Neural crest cell (in vitro differentiated cells): ENCODE measurements around the gene CDK6. TPM values are rescaled to one million over a fixed set of nuclear protein-coding genes. Genes with fewer than 3 reads are reported as not detected.
"Not testable (repeated sequence)": the region's sequence is repeated elsewhere in the genome, so short reads cannot be mapped to it uniquely, and the experiment has no call there.

ENCODE experiments used
- DNase-seq: peaks from one replicate; pipeline ENCODE4 v3.0.0; 2021; ENCODE audit warnings: low read depth, mixed read lengths, low spot score
- H3K27ac Mint-ChIP-seq: one replicate; pipeline ENCODE4 v1.8.0; 2021; ENCODE audit warnings: mild to moderate bottlenecking, mixed read lengths; ENCODE audit not compliant: unreplicated experiment
- H3K27me3 Mint-ChIP-seq: 2 replicates; pipeline ENCODE4 v1.8.0; 2021; ENCODE audit warnings: low read depth, mild to moderate bottlenecking, mixed read lengths
- H3K36me3 Mint-ChIP-seq: 2 replicates; pipeline ENCODE4 v1.8.0; 2021; ENCODE audit warnings: low read depth, mild to moderate bottlenecking, mixed read lengths
- H3K4me1 Mint-ChIP-seq: 2 replicates; pipeline ENCODE4 v1.8.0; 2021; ENCODE audit warnings: mixed read lengths
- H3K4me3 Mint-ChIP-seq: one replicate; pipeline ENCODE4 v1.8.0; 2021; ENCODE audit warnings: mild to moderate bottlenecking, mixed read lengths
- H3K9me3 Mint-ChIP-seq: 2 replicates; pipeline ENCODE4 v1.8.0; 2021; ENCODE audit warnings: mixed read lengths
- total RNA-seq: library from RNA; stranded (reverse); gene quantifications from 2 replicates; pipeline ENCODE4 v1.2.1, GENCODE V29; 2021
- TF ChIP-seq, protein P1 (sequence below): fragments of 200-600 bp; sonication (generic); conservative IDR thresholded peaks from 2 replicates; pipeline ENCODE4 v1.5.0; 2021; ENCODE audit warnings: antibody characterized with exemption, mild to moderate bottlenecking

CDK6 gene
- total RNA-seq, 1 donor from 2014 or later = 42.9 TPM

DNA sequence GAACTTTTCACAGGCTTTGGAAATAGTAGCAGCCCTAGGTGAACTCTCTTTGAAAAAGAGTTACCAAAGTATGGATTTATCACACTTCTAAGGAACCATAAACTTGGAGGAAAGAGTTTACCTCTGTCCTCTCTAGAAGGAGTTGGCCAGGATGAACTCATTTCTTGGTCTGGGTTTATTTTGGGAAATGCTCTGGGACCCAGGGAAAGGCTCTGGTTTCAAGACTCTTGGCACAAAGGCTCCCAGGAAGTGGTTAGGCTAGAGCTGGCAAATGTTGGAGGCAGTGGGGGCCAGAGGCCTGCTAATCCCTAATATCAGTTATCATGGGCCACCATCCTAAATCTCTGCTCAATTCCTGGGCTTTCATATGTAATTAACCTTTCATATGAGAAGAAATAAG lies 36.3 kb upstream of the CDK6 start:
- no peak overlapping the region for H3K4me3 Mint-ChIP-seq
- peaks cover 5% of the 10 kb centered on the region for H3K36me3 Mint-ChIP-seq
- H3K4me1 Mint-ChIP-seq = peaks cover 4% of the 10 kb centered on the region
- TF ChIP-seq, protein P1, sequence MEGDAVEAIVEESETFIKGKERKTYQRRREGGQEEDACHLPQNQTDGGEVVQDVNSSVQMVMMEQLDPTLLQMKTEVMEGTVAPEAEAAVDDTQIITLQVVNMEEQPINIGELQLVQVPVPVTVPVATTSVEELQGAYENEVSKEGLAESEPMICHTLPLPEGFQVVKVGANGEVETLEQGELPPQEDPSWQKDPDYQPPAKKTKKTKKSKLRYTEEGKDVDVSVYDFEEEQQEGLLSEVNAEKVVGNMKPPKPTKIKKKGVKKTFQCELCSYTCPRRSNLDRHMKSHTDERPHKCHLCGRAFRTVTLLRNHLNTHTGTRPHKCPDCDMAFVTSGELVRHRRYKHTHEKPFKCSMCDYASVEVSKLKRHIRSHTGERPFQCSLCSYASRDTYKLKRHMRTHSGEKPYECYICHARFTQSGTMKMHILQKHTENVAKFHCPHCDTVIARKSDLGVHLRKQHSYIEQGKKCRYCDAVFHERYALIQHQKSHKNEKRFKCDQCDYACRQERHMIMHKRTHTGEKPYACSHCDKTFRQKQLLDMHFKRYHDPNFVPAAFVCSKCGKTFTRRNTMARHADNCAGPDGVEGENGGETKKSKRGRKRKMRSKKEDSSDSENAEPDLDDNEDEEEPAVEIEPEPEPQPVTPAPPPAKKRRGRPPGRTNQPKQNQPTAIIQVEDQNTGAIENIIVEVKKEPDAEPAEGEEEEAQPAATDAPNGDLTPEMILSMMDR = no peak
- H3K9me3 Mint-ChIP-seq = peaks cover 14% of the 10 kb centered on the region
- H3K27ac Mint-ChIP-seq = no peak overlapping the region
- no peak for DNase-seq
- H3K27me3 Mint-ChIP-seq = no peaks in the 10 kb centered on the region

DNA sequence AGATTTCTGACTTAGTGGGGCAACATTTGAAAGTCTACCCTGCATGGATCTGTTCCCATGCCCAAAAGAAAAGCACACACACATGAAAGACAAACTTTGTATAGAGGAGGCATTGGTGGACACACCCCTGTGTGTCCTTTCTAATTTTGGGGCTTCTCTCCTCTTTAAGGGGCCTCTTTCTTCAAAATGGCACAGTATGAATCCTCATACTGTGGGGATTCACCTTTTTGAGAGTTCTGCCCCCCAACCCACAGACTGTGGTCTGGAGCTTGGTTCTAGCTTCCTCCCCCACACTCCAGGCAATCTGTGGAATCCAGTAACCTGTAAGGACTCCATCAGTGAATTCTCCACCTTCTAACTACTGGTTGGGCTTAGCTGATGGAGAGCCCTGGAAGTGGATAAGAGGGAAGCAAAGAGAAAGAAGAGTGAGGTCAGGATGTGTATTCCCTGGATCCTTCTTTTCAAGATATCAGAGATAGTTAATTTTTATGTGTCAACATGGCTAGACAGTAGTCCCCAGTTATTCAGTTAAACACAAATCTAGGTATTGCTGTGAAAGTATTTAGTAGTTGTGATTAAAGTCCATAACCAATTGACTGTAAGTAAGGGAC lies 32.4 kb upstream of the CDK6 start:
- no peaks in the 10 kb centered on the region for H3K27me3 Mint-ChIP-seq
- TF ChIP-seq, protein P1 = no peak

DNA sequence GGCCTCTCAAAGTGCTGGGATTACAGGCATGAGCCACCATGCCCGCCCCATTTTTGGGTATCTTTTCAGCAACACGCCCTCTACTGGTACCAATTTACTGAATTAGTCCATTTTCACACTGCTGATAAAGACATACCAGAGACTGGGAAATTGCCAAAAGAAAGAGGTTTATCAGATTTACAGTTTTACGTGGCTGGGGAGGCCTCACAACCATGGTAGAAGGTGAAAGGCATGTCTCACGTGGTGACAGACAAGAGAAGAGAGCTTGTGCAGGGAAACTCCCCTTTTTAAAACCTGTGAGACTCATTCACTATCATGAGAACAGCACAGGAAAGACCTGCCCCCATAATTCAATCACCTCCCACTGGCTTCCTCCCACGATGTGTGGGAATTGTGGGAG lies 27.8 kb upstream of the CDK6 start:
- not testable (repeated sequence) for H3K9me3 Mint-ChIP-seq, H3K4me3 Mint-ChIP-seq, H3K27ac Mint-ChIP-seq, H3K27me3 Mint-ChIP-seq, DNase-seq, H3K36me3 Mint-ChIP-seq, H3K4me1 Mint-ChIP-seq
- TF ChIP-seq, protein P1 = peak; percentile 29

More for the DNA sequence above, 32.4 kb upstream of the CDK6 start:
- H3K9me3 Mint-ChIP-seq = peaks cover 14% of the 10 kb centered on the region
- no peak for DNase-seq
- no peaks in the 10 kb centered on the region for H3K4me1 Mint-ChIP-seq
- peaks cover 5% of the 10 kb centered on the region for H3K36me3 Mint-ChIP-seq
- H3K4me3 Mint-ChIP-seq = no peak overlapping the region
- H3K27ac Mint-ChIP-seq = no peak overlapping the region

DNA sequence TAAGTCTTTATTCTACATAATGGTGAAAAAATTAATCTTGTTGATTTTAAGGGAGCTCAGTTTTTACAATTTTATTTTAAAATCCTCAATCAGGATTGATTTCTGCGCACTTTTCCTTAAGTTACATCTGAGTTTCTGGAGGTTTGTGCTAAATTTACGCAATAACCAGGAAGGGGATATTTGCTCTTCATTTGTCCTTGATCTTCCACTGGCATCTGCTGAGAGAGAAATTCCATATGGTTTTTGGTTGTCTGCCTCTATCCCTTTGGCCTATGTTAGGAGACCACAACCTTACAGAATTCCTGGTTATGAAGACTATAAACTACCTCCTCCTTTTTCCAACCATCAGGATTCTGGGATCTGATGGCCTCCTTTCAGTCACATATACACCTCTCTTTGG lies 20.1 kb upstream of the CDK6 start:
- Mint-ChIP-seq H3K27me3 (no peaks in the 10 kb centered on the region), H3K27ac (no peak overlapping the region), H3K9me3 (no peaks in the 10 kb centered on the region)

DNA sequence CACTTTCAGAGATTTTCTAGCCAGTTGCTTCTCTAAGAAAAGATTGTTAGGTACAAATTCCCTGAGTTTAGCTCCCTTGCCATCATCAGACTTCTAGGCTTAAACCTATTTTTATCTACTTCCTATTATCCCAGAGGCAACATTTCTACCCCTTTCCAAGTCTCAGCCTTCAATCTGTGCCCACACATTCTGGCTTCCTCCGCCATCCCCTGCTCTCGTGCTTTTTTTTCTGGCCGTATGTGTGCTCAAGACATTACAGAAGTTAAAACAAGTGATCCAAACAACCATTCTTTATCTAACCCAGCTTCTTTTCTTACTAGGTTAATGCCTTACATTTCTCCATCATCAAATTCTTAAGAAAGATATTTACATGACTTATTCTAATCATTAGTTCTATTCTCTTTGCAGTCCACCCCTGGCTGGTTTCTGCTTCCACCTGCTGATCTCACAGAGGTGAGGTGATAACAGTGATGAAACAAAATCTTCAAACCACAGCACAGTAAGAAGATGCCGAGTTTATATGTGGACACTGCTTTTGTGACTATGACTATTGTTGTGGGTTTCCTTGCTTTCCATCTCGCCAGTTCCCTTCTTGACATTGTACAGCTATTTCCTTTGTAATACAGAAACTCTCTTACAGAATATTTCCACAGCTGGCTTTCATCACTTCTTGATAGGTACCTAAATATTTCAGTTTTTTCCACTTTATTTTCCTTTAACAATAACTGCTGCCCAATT lies 18.3 kb upstream of the CDK6 start:
- Mint-ChIP-seq H3K4me3 (no peak overlapping the region), H3K27me3 (no peaks in the 10 kb centered on the region), H3K9me3 (no peaks in the 10 kb centered on the region), H3K4me1 (peaks cover 7% of the 10 kb centered on the region), H3K27ac (no peak overlapping the region), H3K36me3 (no peaks in the 10 kb centered on the region)
- DNase-seq = no peak
- TF ChIP-seq, protein P1 = no peak

More for the DNA sequence above, 20.1 kb upstream of the CDK6 start:
- Mint-ChIP-seq H3K4me1 (peaks cover 7% of the 10 kb centered on the region), H3K4me3 (no peak overlapping the region), H3K36me3 (no peaks in the 10 kb centered on the region)
- no peak for DNase-seq
- TF ChIP-seq, protein P1 = no peak
